ENCODE data around the gene SNTB2. TPM values are rescaled to one million over a fixed set of nuclear protein-coding genes. Genes with fewer than 3 reads are reported as not detected.

Gene SNTB2
- total and polyA plus RNA-seq, 2 donors = 7.2 to 11.2 TPM

DNA sequence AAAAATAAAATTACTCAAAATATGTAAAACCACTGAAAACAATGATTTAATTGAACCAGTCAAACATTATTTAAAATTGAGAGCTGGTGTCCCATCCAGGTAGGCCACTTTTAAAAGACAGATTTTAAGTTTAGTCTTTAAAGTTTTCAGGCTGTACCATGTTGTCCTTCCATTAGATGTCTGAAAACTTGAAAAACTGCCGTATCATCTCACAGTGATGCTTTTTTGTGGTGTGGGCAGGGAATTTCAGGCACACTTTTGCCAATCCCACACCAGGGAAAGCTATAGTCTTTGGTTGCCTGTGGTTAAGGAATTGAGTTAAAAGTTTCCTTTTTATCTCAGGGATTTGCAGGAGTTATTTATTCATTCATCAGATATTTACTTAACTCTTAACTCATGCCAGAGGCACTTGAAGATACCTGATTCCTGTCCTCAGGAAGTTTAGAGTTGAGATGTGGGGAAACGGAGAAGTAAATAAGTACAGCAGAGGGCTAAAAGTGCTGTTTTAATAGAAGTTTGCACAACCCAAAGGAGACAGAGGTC is 3.2 kb downstream of the SNTB2 start:
- H3K36me3 ChIP-seq (ENCODE audit: control insufficient read depth in 2 of 2, insufficient read depth in 2 of 2, low read length in 1 of 2) = no peaks in the 10 kb centered on the region
- H3K9me3 ChIP-seq (ENCODE audit: control insufficient read depth in 2 of 2, insufficient read depth in 1 of 2, low read length in 1 of 2) = no peaks in the 10 kb centered on the region
- H3K4me1 ChIP-seq (ENCODE audit: control insufficient read depth in 2 of 2, insufficient read depth in 2 of 2, low read length in 2 of 2) = peaks cover 20 to 22% of the 10 kb centered on the region in 2 donors
- peak overlapping the region in 1 of 2 donors; percentile 5 for H3K27ac ChIP-seq (ENCODE audit: low read depth in 1 of 2, low read length in 1 of 2)
- no peak for DNase-seq (ENCODE audit: low read depth in 6 of 9, low spot score in 9 of 9)
- H3K4me3 ChIP-seq (ENCODE audit: low read length in 2 of 2) = no peak overlapping the region
- WGBS = 91% methylated on average over 2 of the region's 2 CpGs
- H3K27me3 ChIP-seq (ENCODE audit: control insufficient read depth in 2 of 2, insufficient read depth in 1 of 2, low read length in 1 of 2) = no peaks in the 10 kb centered on the region

DNA sequence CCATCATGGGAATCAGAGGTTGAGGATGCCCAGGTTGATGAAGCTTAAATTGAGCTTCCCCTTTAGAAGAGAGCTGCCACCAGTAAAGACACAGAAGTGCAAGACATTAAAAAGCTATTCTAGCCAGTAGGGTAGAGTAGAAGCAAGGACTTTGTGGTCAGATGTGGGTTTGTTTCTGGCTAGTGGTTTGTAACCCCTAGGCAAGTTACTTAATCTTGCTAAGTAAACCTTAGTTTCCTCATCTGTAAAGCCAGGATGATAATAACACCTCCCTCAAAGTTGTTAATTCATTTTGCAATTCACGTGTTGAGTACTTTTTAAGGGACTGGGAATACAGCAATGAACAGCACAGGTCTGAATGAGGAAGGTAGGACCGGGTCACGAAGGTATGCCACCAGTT is 3.6 kb downstream of the SNTB2 start:
- 88% methylated on average over 3 of the region's 3 CpGs for WGBS
- H3K36me3 ChIP-seq (ENCODE audit: control insufficient read depth in 2 of 2, insufficient read depth in 2 of 2, low read length in 1 of 2) = no peaks in the 10 kb centered on the region
- no peaks in the 10 kb centered on the region for H3K27me3 ChIP-seq (ENCODE audit: control insufficient read depth in 2 of 2, insufficient read depth in 1 of 2, low read length in 1 of 2)
- peak overlapping the region in 1 of 2 donors; percentile 5 for H3K27ac ChIP-seq (ENCODE audit: low read depth in 1 of 2, low read length in 1 of 2)
- no peaks in the 10 kb centered on the region for H3K9me3 ChIP-seq (ENCODE audit: control insufficient read depth in 2 of 2, insufficient read depth in 1 of 2, low read length in 1 of 2)
- peaks cover 20 to 21% of the 10 kb centered on the region in 2 donors for H3K4me1 ChIP-seq (ENCODE audit: control insufficient read depth in 2 of 2, insufficient read depth in 2 of 2, low read length in 2 of 2)
- DNase-seq (ENCODE audit: low read depth in 6 of 9, low spot score in 9 of 9) = no peak
- H3K4me3 ChIP-seq (ENCODE audit: low read length in 2 of 2) = no peak overlapping the region

DNA sequence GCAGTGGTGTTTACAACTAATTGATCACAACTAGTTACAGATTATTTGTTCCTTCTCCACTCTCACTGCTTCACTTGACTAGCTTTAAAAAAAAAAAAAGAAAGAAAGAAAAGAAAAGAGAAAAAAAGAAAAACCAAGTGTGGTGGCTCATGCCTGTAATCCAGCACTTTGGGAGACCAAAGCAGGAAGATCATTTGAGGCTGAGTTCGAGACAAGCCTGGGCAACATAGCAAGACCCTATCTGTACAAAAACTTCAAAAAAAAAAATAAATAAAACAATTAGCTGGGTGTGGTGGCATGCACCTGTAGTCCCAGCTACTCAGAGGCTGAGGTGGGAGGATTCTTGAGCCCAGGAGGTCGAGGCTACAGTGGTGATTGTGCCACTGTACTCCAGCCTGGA is 4.2 kb downstream of the SNTB2 start:
- no peak for DNase-seq (ENCODE audit: low read depth in 6 of 9, low spot score in 9 of 9)
- Histone ChIP-seq H3K9me3 (ENCODE audit: control insufficient read depth in 2 of 2, insufficient read depth in 1 of 2, low read length in 1 of 2) (no peaks in the 10 kb centered on the region), H3K4me1 (ENCODE audit: control insufficient read depth in 2 of 2, insufficient read depth in 2 of 2, low read length in 2 of 2) (peaks cover 16 to 17% of the 10 kb centered on the region in 2 donors), H3K27ac (ENCODE audit: low read depth in 1 of 2, low read length in 1 of 2) (no peak overlapping the region), H3K36me3 (ENCODE audit: control insufficient read depth in 2 of 2, insufficient read depth in 2 of 2, low read length in 1 of 2) (no peaks in the 10 kb centered on the region), H3K27me3 (ENCODE audit: control insufficient read depth in 2 of 2, insufficient read depth in 1 of 2, low read length in 1 of 2) (no peaks in the 10 kb centered on the region), H3K4me3 (ENCODE audit: low read length in 2 of 2) (no peak overlapping the region)
- WGBS = 96% methylated on average over 2 of the region's 2 CpGs

DNA sequence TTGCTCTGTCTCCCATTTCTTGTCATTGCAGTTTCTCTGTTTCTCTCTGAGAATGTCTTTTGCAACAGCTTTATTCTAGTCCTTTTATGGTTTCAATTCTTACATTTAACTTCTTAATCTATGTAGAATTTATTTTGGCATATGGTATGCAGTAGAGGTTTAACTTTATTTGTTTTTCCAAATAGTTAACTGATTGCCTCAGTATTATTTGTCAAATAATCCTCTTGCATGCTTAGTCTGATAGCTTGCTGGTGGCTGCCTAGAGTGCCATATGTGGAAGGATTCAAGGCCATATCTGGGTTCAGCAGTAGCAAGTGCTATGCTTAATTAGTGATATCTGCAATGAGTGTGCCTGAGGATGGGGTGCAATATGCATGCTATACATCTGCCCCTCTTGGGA is 6.9 kb downstream of the SNTB2 start:
- Histone ChIP-seq H3K4me3 (ENCODE audit: low read length in 2 of 2) (no peak overlapping the region), H3K27ac (ENCODE audit: low read depth in 1 of 2, low read length in 1 of 2) (no peak overlapping the region), H3K36me3 (ENCODE audit: control insufficient read depth in 2 of 2, insufficient read depth in 2 of 2, low read length in 1 of 2) (no peaks in the 10 kb centered on the region), H3K4me1 (ENCODE audit: control insufficient read depth in 2 of 2, insufficient read depth in 2 of 2, low read length in 2 of 2) (peaks cover 6% of the 10 kb centered on the region in 2 donors), H3K9me3 (ENCODE audit: control insufficient read depth in 2 of 2, insufficient read depth in 1 of 2, low read length in 1 of 2) (no peaks in the 10 kb centered on the region), H3K27me3 (ENCODE audit: control insufficient read depth in 2 of 2, insufficient read depth in 1 of 2, low read length in 1 of 2) (no peaks in the 10 kb centered on the region)
- DNase-seq (ENCODE audit: low read depth in 6 of 9, low spot score in 9 of 9) = no peak

DNA sequence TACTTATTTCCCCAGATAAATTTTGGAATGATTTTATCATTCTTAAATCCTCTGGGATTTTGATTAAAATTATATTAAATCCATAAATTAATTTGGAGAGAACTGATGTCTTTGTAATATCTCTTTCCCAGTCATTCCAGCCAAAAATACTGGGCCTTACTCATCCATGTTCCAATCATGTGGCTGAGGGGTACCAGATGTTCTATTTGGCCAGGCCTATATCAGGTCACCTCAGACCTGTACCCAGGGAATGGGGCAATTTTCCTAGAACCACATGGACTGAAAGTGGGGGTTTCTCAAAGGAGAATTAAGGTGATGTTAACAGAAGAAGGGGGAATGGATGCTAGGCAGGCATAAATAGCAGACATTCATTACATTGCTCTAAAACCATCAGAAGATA is 7.5 kb downstream of the SNTB2 start:
- peaks cover 5% of the 10 kb centered on the region in 2 donors for H3K4me1 ChIP-seq (ENCODE audit: control insufficient read depth in 2 of 2, insufficient read depth in 2 of 2, low read length in 2 of 2)
- no peak overlapping the region for H3K27ac ChIP-seq (ENCODE audit: low read depth in 1 of 2, low read length in 1 of 2)
- no peaks in the 10 kb centered on the region for H3K9me3 ChIP-seq (ENCODE audit: control insufficient read depth in 2 of 2, insufficient read depth in 1 of 2, low read length in 1 of 2)
- DNase-seq (ENCODE audit: low read depth in 6 of 9, low spot score in 9 of 9) = no peak
- no peaks in the 10 kb centered on the region for H3K27me3 ChIP-seq (ENCODE audit: control insufficient read depth in 2 of 2, insufficient read depth in 1 of 2, low read length in 1 of 2)
- no peak overlapping the region for H3K4me3 ChIP-seq (ENCODE audit: low read length in 2 of 2)
- no peaks in the 10 kb centered on the region for H3K36me3 ChIP-seq (ENCODE audit: control insufficient read depth in 2 of 2, insufficient read depth in 2 of 2, low read length in 1 of 2)

DNA sequence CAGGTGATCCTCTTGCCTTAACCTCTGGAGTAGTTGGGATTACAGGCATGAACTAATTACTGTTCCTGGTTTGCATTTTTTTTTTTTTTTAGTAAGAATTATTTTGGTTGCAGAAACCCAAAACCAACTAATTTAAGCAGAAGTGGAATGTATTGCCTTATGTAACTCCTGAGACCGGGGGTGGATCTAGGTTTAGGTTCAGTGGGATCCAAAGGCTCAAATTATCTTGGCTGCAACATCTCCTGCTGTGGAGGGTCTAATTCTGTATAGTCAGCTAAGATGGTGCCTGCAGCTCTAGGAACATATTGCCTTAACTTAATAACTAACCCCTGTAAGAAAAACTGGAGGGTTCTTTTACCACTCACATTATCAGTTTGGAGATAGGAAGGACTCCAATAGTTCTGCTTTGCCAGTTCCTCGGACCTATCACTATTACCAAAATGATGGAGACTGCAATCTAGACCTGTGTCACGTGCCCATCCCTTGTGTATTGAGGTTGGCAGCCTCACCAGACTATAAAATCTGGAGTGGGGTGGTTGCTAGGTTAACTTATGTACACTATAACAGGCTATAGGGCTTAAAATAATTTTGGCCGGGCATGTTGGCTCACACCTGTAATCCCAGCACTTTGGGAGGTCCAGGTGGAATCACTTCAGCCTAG is 8.5 kb downstream of the SNTB2 start:
- Histone ChIP-seq H3K9me3 (ENCODE audit: control insufficient read depth in 2 of 2, insufficient read depth in 1 of 2, low read length in 1 of 2) (no peaks in the 10 kb centered on the region), H3K27me3 (ENCODE audit: control insufficient read depth in 2 of 2, insufficient read depth in 1 of 2, low read length in 1 of 2) (no peaks in the 10 kb centered on the region), H3K27ac (ENCODE audit: low read depth in 1 of 2, low read length in 1 of 2) (no peak overlapping the region), H3K36me3 (ENCODE audit: control insufficient read depth in 2 of 2, insufficient read depth in 2 of 2, low read length in 1 of 2) (no peaks in the 10 kb centered on the region), H3K4me3 (ENCODE audit: low read length in 2 of 2) (no peak overlapping the region), H3K4me1 (ENCODE audit: control insufficient read depth in 2 of 2, insufficient read depth in 2 of 2, low read length in 2 of 2) (peaks cover under 1 to 3% of the 10 kb centered on the region in 2 donors)
- WGBS = 95% methylated on average over 4 of the region's 4 CpGs
- no peak for DNase-seq (ENCODE audit: low read depth in 6 of 9, low spot score in 9 of 9)

DNA sequence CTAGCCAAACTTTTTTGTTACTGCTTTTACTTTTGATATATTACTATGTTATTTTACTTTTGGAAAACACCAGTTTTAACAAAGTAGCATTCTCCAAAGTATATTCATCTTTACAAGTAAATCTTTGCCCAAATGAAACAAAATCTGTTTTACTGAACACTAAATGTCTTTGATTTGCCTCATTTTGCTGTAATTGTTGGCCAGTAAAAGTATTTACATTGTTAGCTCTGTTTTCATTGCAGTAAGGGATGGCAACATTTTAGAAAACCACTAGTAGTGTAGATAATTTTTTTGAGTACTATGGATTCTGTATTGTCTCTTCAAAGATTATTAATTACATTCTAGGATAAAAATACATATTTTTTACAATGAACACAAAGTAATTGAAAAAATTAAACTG is 10.6 kb downstream of the SNTB2 start:
- no peaks in the 10 kb centered on the region for H3K9me3 ChIP-seq (ENCODE audit: control insufficient read depth in 2 of 2, insufficient read depth in 1 of 2, low read length in 1 of 2)
- no peak for DNase-seq (ENCODE audit: low read depth in 6 of 9, low spot score in 9 of 9)
- no peaks in the 10 kb centered on the region for H3K36me3 ChIP-seq (ENCODE audit: control insufficient read depth in 2 of 2, insufficient read depth in 2 of 2, low read length in 1 of 2)
- H3K27me3 ChIP-seq (ENCODE audit: control insufficient read depth in 2 of 2, insufficient read depth in 1 of 2, low read length in 1 of 2) = no peaks in the 10 kb centered on the region
- no peak overlapping the region for H3K4me3 ChIP-seq (ENCODE audit: low read length in 2 of 2)
- H3K27ac ChIP-seq (ENCODE audit: low read depth in 1 of 2, low read length in 1 of 2) = no peak overlapping the region
- no peaks in the 10 kb centered on the region for H3K4me1 ChIP-seq (ENCODE audit: control insufficient read depth in 2 of 2, insufficient read depth in 2 of 2, low read length in 2 of 2)

DNA sequence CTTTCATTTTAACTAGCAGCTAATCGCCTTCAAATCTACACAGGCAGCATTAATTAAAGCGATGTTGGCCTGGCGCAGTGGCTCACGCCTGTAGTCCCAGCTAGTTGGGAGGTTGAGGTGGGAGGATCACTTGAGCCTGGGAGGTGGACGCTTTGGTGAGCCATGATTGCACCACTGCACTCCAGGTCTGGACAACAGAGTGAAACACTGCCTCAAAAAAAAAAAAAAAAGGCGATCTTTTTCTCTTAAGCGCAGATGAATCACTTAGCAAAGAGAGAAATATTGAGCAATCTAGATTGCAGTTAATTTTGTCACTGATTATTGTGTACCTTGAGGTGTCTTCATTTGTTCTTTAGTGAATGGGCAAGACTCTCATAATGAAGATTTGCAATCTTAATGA is 12.4 kb downstream of the SNTB2 start:
- no peak for DNase-seq (ENCODE audit: low read depth in 6 of 9, low spot score in 9 of 9)
- WGBS = 91% methylated on average over 7 of the region's 7 CpGs
- no peaks in the 10 kb centered on the region for H3K36me3 ChIP-seq (ENCODE audit: control insufficient read depth in 2 of 2, insufficient read depth in 2 of 2, low read length in 1 of 2)
- no peaks in the 10 kb centered on the region for H3K4me1 ChIP-seq (ENCODE audit: control insufficient read depth in 2 of 2, insufficient read depth in 2 of 2, low read length in 2 of 2)
- no peaks in the 10 kb centered on the region for H3K9me3 ChIP-seq (ENCODE audit: control insufficient read depth in 2 of 2, insufficient read depth in 1 of 2, low read length in 1 of 2)
- H3K27ac ChIP-seq (ENCODE audit: low read depth in 1 of 2, low read length in 1 of 2) = no peak overlapping the region
- H3K4me3 ChIP-seq (ENCODE audit: low read length in 2 of 2) = no peak overlapping the region
- H3K27me3 ChIP-seq (ENCODE audit: control insufficient read depth in 2 of 2, insufficient read depth in 1 of 2, low read length in 1 of 2) = no peaks in the 10 kb centered on the region

DNA sequence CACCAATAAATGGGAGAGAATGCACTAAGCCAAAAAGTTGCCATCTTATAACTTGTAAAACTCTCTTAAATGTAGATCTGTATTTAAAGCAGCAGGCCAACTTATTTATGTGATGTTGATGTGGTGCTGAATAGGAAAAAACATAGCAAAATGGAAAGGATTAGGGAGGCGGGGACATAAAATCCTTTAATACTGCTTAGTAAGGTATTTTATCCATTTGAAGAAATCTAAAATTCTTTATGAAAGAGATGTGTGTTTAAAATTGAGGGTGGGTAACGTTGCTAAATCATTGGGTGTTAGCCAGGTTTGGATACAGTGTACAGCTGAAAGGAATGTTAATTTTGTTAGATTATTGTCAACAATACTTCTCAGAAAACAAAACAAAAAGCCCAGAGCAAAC is 14.3 kb downstream of the SNTB2 start:
- Histone ChIP-seq H3K36me3 (ENCODE audit: control insufficient read depth in 2 of 2, insufficient read depth in 2 of 2, low read length in 1 of 2) (no peaks in the 10 kb centered on the region), H3K9me3 (ENCODE audit: control insufficient read depth in 2 of 2, insufficient read depth in 1 of 2, low read length in 1 of 2) (no peaks in the 10 kb centered on the region), H3K27ac (ENCODE audit: low read depth in 1 of 2, low read length in 1 of 2) (no peak overlapping the region), H3K4me3 (ENCODE audit: low read length in 2 of 2) (no peak overlapping the region), H3K4me1 (ENCODE audit: control insufficient read depth in 2 of 2, insufficient read depth in 2 of 2, low read length in 2 of 2) (no peaks in the 10 kb centered on the region), H3K27me3 (ENCODE audit: control insufficient read depth in 2 of 2, insufficient read depth in 1 of 2, low read length in 1 of 2) (no peaks in the 10 kb centered on the region)
- DNase-seq (ENCODE audit: low read depth in 6 of 9, low spot score in 9 of 9) = no peak
- 72% methylated on average over 2 of the region's 2 CpGs for WGBS

Measured in thymus (tissue), 11 donors.